OCI-LY7 (cell line): Measurements from ENCODE around the gene ZNF135.

ENCODE experiments used
- EZH2phosphoT487 ChIP-seq: fragments of 200-600 bp; sonication (generic); IDR thresholded peaks from 2 replicates; pipeline ENCODE4 v1.6.1; 2018; ENCODE audit warnings: low read depth, borderline replicate concordance, mild to moderate bottlenecking, mixed run types, antibody characterized with exemption, low read length, moderate library complexity, mixed read lengths
- TF ChIP-seq, protein P1 (sequence below): fragments of 200-600 bp; sonication (generic); conservative IDR thresholded peaks from 2 replicates; pipeline ENCODE4 v1.5.1; 2014; ENCODE audit warnings: mild to moderate bottlenecking, antibody characterized with exemption, low read length, moderate library complexity, mixed read lengths

DNA sequence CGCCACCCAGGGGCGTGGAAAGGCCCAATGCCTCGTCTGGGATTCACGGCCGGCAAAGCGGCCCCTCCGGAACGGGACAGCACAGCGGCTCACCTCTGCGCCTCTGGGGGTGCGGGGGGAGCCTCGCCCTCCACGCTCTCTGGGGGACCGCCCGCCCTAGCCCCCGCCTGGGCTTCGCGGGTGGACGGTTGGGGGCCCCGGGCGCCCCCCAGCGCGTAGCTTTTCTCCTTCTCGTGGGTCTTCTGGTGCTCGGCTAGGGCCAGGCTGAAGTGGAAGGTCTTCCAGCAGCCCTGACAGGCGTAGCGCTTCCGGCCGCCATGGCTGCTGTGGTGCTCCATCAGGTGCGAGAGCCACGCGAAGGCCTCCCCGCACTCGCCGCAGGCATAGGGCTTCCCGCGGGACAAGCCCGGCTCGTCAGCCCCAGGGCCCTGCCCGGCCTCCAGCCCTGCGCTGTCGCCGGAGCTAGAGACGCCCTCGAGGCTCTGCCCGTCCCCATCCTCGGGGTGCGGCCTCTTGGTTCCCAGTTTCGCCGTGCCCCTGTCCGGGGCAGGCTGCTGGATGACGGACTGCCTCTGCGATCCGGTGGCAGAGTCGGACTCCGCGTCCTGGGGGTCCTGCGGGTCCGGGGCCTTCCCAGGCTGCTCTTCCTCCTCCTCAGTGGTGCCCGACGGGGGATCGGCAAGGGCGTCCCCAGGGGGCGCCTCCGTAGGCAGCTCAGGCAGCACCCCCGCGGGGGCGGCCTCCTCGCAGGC, 25.7 kb downstream of the ZNF135 start:
- TF ChIP-seq, protein P1, sequence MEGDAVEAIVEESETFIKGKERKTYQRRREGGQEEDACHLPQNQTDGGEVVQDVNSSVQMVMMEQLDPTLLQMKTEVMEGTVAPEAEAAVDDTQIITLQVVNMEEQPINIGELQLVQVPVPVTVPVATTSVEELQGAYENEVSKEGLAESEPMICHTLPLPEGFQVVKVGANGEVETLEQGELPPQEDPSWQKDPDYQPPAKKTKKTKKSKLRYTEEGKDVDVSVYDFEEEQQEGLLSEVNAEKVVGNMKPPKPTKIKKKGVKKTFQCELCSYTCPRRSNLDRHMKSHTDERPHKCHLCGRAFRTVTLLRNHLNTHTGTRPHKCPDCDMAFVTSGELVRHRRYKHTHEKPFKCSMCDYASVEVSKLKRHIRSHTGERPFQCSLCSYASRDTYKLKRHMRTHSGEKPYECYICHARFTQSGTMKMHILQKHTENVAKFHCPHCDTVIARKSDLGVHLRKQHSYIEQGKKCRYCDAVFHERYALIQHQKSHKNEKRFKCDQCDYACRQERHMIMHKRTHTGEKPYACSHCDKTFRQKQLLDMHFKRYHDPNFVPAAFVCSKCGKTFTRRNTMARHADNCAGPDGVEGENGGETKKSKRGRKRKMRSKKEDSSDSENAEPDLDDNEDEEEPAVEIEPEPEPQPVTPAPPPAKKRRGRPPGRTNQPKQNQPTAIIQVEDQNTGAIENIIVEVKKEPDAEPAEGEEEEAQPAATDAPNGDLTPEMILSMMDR, result no peak
- TF ChIP-seq EZH2phosphoT487, result no peak
